MG63 (cell line): ENCODE results near the gene LHFPL2. TPM values are rescaled to one million over a fixed set of nuclear protein-coding genes. Genes with fewer than 3 reads are reported as not detected.

Experiments used
- DNase-seq: peaks from one replicate; pipeline ENCODE4 v3.0.0-alpha.2; 2020
- H3K27me3 ChIP-seq: fragments of 250-450 bp; sonication (Bioruptor Pico); 2 replicates; pipeline ENCODE4 v1.5.1; 2020; ENCODE audit warnings: mild to moderate bottlenecking, moderate library complexity
- H3K36me3 ChIP-seq: fragments of 250-450 bp; sonication (Bioruptor Pico); 2 replicates; pipeline ENCODE4 v1.5.1; 2020; ENCODE audit warnings: mild to moderate bottlenecking, moderate library complexity
- H3K4me3 ChIP-seq: fragments of 250-450 bp; sonication (Bioruptor Pico); 2 replicates; pipeline ENCODE4 v1.5.1; 2020; ENCODE audit warnings: mild to moderate bottlenecking, moderate library complexity
- H3K9me3 ChIP-seq: fragments of 250-450 bp; sonication (Bioruptor Pico); 2 replicates; pipeline ENCODE4 v1.5.1; 2020; ENCODE audit warnings: mild to moderate bottlenecking, moderate library complexity
- total RNA-seq: library from RNA; depleted of rRNA; stranded (reverse); fragments of >200 nt; shearing (Covaris generic); gene quantifications from 2 replicates; pipeline ENCODE4 v1.2.3, GENCODE V29; 2014; ENCODE audit warnings: low replicate concordance

Gene LHFPL2
- total RNA-seq, 1 experiment from 2014 or later: 14.0 TPM

GRCh38 chr5:78650531-78650930, 2.0 kb upstream of the LHFPL2 start:
- no peak overlapping the region for H3K4me3 ChIP-seq
- H3K9me3 ChIP-seq: no peaks in the 10 kb centered on the region
- no peaks in the 10 kb centered on the region for H3K27me3 ChIP-seq
- peaks cover 8% of the 10 kb centered on the region for H3K36me3 ChIP-seq
- no peak for DNase-seq

- no peak for DNase-seq
- Histone ChIP-seq H3K36me3 (peaks cover 10% of the 10 kb centered on the region), H3K9me3 (no peaks in the 10 kb centered on the region), H3K27me3 (no peaks in the 10 kb centered on the region), H3K4me3 (no peak overlapping the region)
Observed at GRCh38 chr5:78649861-78650496, 1.4 kb upstream of the LHFPL2 start.

GRCh38 chr5:78649211-78649695, 681 bp upstream of the LHFPL2 start:
- no peak for DNase-seq
- Histone ChIP-seq H3K36me3 (peaks cover 10% of the 10 kb centered on the region), H3K27me3 (no peaks in the 10 kb centered on the region), H3K4me3 (peak overlapping the region; percentile 88), H3K9me3 (no peaks in the 10 kb centered on the region)

- Histone ChIP-seq H3K4me3 (peak overlapping the region; percentile 88), H3K27me3 (no peaks in the 10 kb centered on the region), H3K36me3 (peaks cover 10% of the 10 kb centered on the region), H3K9me3 (no peaks in the 10 kb centered on the region)
- DNase-seq: peak; percentile 57
Observed at GRCh38 chr5:78647838-78648358, 674 bp downstream of the LHFPL2 start.

GRCh38 chr5:78647351-78647818, 1.2 kb downstream of the LHFPL2 start:
- DNase-seq: peak; percentile 36
- Histone ChIP-seq H3K9me3 (no peaks in the 10 kb centered on the region), H3K4me3 (peak overlapping the region; percentile 88), H3K27me3 (no peaks in the 10 kb centered on the region), H3K36me3 (peaks cover 10% of the 10 kb centered on the region)

GRCh38 chr5:78644741-78645300, 3.8 kb downstream of the LHFPL2 start:
- DNase-seq: no peak
- H3K9me3 ChIP-seq: no peaks in the 10 kb centered on the region
- no peaks in the 10 kb centered on the region for H3K27me3 ChIP-seq
- no peak overlapping the region for H3K4me3 ChIP-seq
- peaks cover 10% of the 10 kb centered on the region for H3K36me3 ChIP-seq

- Histone ChIP-seq H3K36me3 (peaks cover 11% of the 10 kb centered on the region), H3K4me3 (no peak overlapping the region), H3K27me3 (no peaks in the 10 kb centered on the region), H3K9me3 (no peaks in the 10 kb centered on the region)
- no peak for DNase-seq
Observed at GRCh38 chr5:78644129-78644528, 4.4 kb downstream of the LHFPL2 start.

DNA sequence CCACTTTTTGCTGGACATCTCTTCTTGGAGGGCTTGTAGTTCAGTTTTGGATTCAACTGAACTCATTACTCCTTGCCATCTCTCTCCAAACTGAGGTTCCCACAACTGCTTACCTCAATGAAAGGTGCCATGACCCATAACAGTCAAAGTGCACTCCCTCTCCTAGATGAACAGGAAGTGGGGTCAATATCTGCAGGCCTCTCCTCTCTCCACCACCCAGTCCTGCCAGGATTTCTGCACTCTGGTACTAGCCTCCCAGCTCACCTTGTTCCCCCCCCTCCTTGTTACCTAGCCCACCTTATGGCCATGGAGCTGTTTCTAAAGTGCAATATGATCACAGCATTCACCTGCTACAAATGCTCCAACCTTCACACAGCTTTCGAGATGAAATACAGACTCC, 5.9 kb downstream of the LHFPL2 start:
- Histone ChIP-seq H3K4me3 (no peak overlapping the region), H3K9me3 (no peaks in the 10 kb centered on the region), H3K36me3 (peaks cover 16% of the 10 kb centered on the region), H3K27me3 (no peaks in the 10 kb centered on the region)
- no peak for DNase-seq

DNA sequence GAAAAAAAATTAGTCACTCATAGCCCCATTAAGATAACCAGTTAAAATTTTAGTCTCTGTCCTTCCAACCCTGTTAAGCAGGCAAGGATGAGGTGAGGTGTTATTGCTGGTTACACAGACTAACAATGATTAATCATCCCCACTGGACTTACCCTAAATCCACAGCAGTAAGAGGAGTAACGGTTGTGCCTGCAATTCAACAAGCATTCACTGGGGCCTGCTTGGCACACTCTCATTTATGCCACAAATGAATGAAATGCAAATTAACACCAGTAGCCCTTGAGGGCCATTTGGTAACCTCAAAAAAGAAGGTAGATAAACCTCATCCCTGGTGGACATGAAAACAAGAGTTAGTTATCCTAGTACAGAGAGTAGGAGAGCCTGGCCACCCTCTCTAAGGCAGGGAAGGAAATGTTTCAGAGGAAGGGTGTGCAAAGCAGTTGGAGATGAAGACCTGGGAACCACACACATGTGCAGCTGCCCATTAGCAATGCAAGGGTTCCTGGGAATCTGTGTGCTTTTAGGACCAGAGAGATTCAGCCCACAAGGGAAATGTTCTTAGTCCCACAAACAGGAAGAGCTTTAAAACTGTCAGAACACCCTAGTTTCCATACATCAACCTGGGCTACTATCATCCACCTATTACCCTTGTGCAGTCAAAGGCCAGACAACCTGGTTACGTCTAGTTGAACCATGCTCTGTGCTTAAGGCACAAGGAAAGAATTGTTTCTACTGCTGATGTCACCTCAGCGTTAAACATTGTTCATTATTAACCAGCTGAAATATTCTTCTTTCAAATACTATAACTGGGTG, 7.7 kb downstream of the LHFPL2 start:
- no peak overlapping the region for H3K4me3 ChIP-seq
- no peaks in the 10 kb centered on the region for H3K27me3 ChIP-seq
- no peaks in the 10 kb centered on the region for H3K9me3 ChIP-seq
- DNase-seq: no peak
- peaks cover 22% of the 10 kb centered on the region for H3K36me3 ChIP-seq

DNA sequence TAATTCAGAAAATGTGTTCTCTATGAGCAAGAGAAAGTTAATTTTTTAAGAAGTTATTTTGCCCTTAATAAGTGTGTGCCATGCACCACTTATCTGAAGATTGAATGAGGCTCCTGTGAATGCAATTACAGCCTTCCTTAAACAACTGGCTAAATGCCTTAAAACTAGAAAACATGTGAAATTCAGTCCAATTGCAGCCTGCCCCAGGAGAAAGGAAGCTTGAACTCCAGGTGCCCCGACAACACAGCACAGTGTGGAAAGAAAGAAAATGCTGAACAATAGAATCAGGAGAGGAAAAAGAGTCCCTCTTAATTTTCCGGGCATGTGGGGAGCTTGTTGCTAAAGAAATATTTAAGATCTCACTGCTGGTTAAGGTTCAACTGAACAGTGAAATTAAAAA, 8.8 kb downstream of the LHFPL2 start:
- no peak for DNase-seq
- peaks cover 17% of the 10 kb centered on the region for H3K36me3 ChIP-seq
- H3K27me3 ChIP-seq: no peaks in the 10 kb centered on the region
- no peaks in the 10 kb centered on the region for H3K9me3 ChIP-seq
- no peak overlapping the region for H3K4me3 ChIP-seq

- DNase-seq: no peak
- no peak overlapping the region for H3K4me3 ChIP-seq
- peaks cover 19% of the 10 kb centered on the region for H3K36me3 ChIP-seq
- no peaks in the 10 kb centered on the region for H3K9me3 ChIP-seq
- no peaks in the 10 kb centered on the region for H3K27me3 ChIP-seq
Observed at GRCh38 chr5:78638973-78639669, 9.5 kb downstream of the LHFPL2 start.

- DNase-seq: peak; percentile 93
- Histone ChIP-seq H3K27me3 (no peaks in the 10 kb centered on the region), H3K9me3 (no peaks in the 10 kb centered on the region), H3K4me3 (no peak overlapping the region), H3K36me3 (peaks cover 21% of the 10 kb centered on the region)
Observed at GRCh38 chr5:78638423-78638822, 10.1 kb downstream of the LHFPL2 start.

DNA sequence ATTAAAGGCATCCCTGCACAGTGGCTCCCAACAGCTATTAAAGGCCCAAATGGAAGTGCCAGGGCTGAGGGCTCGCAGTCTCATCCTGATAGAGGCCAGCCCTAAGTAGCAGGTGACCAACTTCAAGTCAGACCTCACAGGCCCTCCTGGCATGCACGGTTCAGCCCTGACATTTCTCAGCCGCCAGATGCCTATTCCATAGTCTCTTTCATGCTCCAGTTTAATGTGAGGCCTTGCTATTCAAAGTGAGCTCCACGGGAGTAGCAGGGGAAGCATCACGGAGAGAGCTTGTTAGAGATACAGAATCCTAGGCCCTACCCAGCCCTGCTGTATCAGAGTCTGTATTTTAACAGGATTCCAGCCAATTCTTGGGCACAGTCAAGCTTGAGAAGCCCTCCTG, 11.1 kb downstream of the LHFPL2 start:
- H3K27me3 ChIP-seq: no peaks in the 10 kb centered on the region
- no peaks in the 10 kb centered on the region for H3K9me3 ChIP-seq
- DNase-seq: no peak
- peaks cover 29% of the 10 kb centered on the region for H3K36me3 ChIP-seq
- H3K4me3 ChIP-seq: no peak overlapping the region

DNA sequence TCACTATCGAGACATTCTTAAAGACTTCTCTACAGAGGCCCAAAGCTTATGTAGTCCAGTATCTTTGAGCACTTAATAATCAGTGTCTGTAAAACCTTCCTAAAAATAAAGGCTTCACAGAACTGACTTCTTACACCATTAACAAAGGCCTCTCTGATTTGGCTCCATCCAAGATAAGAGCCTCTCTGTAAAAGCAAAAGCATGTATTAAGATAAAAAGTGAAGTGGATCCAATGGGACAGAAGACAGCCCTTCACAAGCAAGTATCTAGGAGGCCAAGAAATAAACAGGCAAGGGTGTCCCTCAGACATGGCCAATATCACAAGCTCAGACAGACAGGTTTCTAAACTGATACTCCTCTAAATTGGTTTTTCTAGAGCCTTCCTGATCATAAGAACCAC, 11.9 kb downstream of the LHFPL2 start:
- Histone ChIP-seq H3K9me3 (no peaks in the 10 kb centered on the region), H3K4me3 (no peak overlapping the region), H3K36me3 (peaks cover 35% of the 10 kb centered on the region), H3K27me3 (no peaks in the 10 kb centered on the region)
- DNase-seq: no peak

DNA sequence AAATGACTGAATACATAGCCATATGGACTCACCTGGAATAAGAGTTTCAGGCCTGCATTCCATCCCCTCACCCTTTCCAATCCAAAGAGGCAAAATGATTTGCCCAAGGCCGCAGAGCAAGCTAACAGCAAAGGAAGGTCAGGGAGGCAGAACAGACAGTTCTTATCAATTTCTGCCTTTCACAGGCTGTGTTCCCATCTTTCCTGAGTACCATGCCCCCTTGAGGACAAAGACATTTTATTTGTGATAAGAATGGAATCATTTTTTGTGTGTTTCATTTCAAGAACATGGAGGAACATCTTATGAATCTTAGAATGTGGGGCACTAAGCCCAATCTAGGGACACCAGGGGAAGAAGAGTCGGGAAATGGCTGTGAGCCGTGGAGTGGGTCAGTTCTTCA, 13.9 kb downstream of the LHFPL2 start:
- no peaks in the 10 kb centered on the region for H3K9me3 ChIP-seq
- peaks cover 52% of the 10 kb centered on the region for H3K36me3 ChIP-seq
- no peak overlapping the region for H3K4me3 ChIP-seq
- DNase-seq: no peak
- no peaks in the 10 kb centered on the region for H3K27me3 ChIP-seq

DNA sequence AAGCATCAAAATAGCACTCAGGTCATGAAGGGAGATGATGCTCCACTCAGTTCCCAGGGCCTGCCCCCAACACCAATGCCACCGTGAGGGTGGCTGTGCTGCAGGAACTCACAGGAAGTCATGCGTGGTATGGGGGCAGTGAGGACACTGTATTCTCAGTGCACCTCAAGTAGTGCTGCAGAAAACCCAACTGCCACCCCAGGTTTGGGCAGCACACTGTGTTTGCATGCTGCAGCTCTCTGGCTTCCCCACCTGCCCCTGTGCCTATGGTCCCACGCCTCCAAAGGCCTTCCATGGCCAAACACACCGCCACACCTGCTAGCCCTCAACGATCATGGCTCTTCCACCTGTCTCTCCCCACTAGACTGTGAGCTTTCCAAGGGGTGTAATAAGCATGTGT, 14.3 kb downstream of the LHFPL2 start:
- peaks cover 53% of the 10 kb centered on the region for H3K36me3 ChIP-seq
- H3K9me3 ChIP-seq: no peaks in the 10 kb centered on the region
- DNase-seq: no peak
- no peaks in the 10 kb centered on the region for H3K27me3 ChIP-seq
- H3K4me3 ChIP-seq: no peak overlapping the region

GRCh38 chr5:78633700-78634099, 14.9 kb downstream of the LHFPL2 start:
- Histone ChIP-seq H3K36me3 (peaks cover 53% of the 10 kb centered on the region), H3K9me3 (no peaks in the 10 kb centered on the region), H3K4me3 (no peak overlapping the region), H3K27me3 (no peaks in the 10 kb centered on the region)
- no peak for DNase-seq
